ENCODE measurements around the gene MYH9.

DNA sequence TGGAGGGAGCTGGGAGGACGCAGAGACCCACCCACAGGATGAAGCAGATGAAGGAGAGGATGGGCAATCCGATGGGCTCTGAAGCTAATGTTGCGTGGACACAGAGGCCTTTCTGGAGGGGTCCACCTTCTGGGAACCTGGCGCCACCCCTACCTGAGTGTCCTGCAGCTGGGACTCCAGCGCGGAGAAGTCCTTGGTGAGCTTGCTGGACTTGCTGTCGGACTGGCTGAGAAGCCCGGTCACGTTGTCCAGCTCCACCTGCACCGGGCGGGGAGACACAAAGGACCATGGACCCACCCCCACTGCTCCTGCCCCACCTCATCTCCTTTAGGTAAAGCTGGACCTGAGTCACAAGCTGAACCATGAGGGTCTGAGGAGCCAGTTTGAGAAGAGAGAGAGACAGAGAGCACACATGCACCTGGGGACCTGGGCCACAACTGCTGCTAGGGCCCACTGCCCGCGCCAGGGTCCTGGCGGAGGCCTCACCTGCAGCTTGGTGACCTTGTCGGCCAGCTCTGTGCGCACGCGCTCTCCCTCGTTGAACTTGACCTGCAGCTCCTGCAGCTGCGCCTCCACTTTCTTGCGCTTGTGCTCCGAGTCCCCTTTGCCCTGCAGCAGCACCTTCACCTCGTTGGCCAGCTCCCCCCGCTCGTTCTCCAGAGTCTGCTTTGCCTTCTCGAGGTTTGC, 94.0 kb downstream of the MYH9 start:
- TF ChIP-seq, protein P1, sequence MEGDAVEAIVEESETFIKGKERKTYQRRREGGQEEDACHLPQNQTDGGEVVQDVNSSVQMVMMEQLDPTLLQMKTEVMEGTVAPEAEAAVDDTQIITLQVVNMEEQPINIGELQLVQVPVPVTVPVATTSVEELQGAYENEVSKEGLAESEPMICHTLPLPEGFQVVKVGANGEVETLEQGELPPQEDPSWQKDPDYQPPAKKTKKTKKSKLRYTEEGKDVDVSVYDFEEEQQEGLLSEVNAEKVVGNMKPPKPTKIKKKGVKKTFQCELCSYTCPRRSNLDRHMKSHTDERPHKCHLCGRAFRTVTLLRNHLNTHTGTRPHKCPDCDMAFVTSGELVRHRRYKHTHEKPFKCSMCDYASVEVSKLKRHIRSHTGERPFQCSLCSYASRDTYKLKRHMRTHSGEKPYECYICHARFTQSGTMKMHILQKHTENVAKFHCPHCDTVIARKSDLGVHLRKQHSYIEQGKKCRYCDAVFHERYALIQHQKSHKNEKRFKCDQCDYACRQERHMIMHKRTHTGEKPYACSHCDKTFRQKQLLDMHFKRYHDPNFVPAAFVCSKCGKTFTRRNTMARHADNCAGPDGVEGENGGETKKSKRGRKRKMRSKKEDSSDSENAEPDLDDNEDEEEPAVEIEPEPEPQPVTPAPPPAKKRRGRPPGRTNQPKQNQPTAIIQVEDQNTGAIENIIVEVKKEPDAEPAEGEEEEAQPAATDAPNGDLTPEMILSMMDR (IDR thresholded peaks at IDR 0.05), result no peak
- TF ChIP-seq POLR2A (IDR thresholded peaks at IDR 0.05; ENCODE audit: low read depth) (no peak), POLR2AphosphoS5 (IDR thresholded peaks at IDR 0.05) (no peak)

Data from esophagus muscularis mucosa (tissue), 3 donors.